Measurements from ENCODE around the gene MBD5.

- TF ChIP-seq CTCF (conservative IDR thresholded peaks at IDR 0.05) (no peak), ZFX (IDR thresholded peaks at IDR 0.05) (no peak)
Measured at GRCh38 chr2:148110184-148110583, 89.3 kb downstream of the MBD5 start.
